ENCODE results near the gene ITGB1. TPM values are rescaled to one million over a fixed set of nuclear protein-coding genes. Genes with fewer than 3 reads are reported as not detected.

The ITGB1 gene
- total and polyA plus RNA-seq, 7 experiments from 2014 or later = 26.5 to 205 (median 53.5) TPM

DNA sequence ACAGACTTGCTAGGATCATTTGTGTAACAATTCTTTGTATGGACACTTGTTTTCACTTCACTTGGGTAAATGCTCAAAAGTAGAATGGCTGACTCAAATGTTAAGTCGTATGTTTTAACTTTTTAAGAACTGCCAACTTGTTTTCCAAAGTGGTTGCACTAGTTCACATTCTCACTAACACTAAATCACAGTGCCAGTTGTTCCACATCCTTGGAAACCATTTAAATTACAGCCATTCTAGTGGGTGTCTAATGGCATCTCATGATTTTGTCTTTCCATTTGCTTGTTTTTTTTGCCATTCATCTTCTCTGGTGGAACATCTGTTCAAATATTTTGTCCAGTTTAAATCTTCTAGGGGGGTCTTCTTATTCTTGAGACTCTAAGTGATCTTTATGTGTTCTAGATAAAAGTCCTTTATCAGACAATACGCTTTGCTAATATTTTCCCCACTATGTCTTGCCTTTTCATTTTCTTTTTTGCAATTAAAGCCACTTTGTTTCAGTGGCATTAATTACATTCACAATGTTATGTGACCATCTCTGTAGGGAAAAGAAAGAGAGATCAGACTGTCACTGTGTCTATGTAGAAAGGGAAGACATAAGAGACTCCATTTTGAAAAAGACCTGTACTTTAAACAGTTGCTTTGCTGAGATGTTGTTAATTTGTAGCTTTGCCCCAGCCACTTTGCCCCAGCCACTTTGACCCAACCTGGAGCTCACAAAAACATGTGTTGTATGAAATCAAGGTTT lies 63.9 kb downstream of the ITGB1 start:
- ChIA-PET POLR2A (no interaction called here), CTCF (no interaction called here)
- Histone ChIP-seq H3K4me1 (ENCODE audit: control insufficient read depth in 2 of 2, insufficient read depth in 2 of 2, low read length in 2 of 2) (no peaks in the 10 kb centered on the region), H3K36me3 (ENCODE audit: control insufficient read depth in 2 of 3, insufficient read depth in 3 of 3, low read length in 3 of 3) (peaks cover 0 to 5% (median 0%) of the 10 kb centered on the region in 3 experiments), H3K27me3 (ENCODE audit: control insufficient read depth in 2 of 2, insufficient read depth in 2 of 2, low read length in 2 of 2) (no peaks in the 10 kb centered on the region), H3K4me3 (ENCODE audit: low read length) (no peak overlapping the region), H3K9me3 (ENCODE audit: control insufficient read depth in 2 of 3, low read length in 3 of 3) (no peaks in the 10 kb centered on the region), H3K27ac (ENCODE audit: low read depth, low read length) (no peak overlapping the region)
- Mint-ChIP-seq H3K9me3 (no peaks in the 10 kb centered on the region), H3K36me3 (peaks cover 5 to 28% (median 17%) of the 10 kb centered on the region in 5 donors), H3K27ac (no peak overlapping the region), H3K4me1 (peaks cover 0 to 7% (median 4%) of the 10 kb centered on the region in 7 donors), H3K4me3 (no peak overlapping the region), H3K27me3 (no peaks in the 10 kb centered on the region)
- DNase-seq = no peak
- ATAC-seq = no peak
- intact Hi-C loops (cut with micrococcal nuclease) = no loop called here

DNA sequence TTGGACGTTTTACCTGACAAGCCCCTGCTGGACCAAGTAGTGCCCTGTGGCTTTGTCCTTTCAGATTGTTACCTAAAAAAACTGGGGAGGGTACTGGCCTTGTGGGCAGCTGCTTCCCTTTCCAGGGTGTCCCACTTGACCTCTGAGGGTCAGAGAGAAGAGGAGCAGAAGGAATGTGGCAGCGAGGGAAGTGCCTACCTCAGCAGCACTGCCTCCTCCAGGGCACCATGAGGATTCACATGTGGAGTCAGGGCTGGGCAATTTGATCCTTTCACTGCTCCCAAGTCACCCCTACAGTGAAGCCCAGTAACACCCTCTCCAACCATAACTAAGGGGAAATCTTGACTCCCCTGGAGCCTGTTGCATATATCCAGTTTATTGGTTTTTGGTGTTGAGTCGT lies 64.6 kb downstream of the ITGB1 start:
- H3K27ac Mint-ChIP-seq = no peak overlapping the region
- ATAC-seq (peak; percentile 18), DNase-seq (no peak)
- H3K36me3 Mint-ChIP-seq = peaks cover 5 to 28% (median 17%) of the 10 kb centered on the region in 5 donors
- intact Hi-C loops (cut with micrococcal nuclease) = no loop called here
- ChIA-PET POLR2A (no interaction called here), CTCF (no interaction called here)
- no peak overlapping the region for H3K4me3 ChIP-seq (ENCODE audit: low read length)
- H3K27ac ChIP-seq (ENCODE audit: low read depth, low read length) = no peak overlapping the region
- H3K27me3 ChIP-seq (ENCODE audit: control insufficient read depth in 2 of 2, insufficient read depth in 2 of 2, low read length in 2 of 2) = no peaks in the 10 kb centered on the region
- no peaks in the 10 kb centered on the region for H3K9me3 Mint-ChIP-seq
- H3K4me1 ChIP-seq (ENCODE audit: control insufficient read depth in 2 of 2, insufficient read depth in 2 of 2, low read length in 2 of 2) = no peaks in the 10 kb centered on the region
- peaks cover 0 to 5% (median 0%) of the 10 kb centered on the region in 3 experiments for H3K36me3 ChIP-seq (ENCODE audit: control insufficient read depth in 2 of 3, insufficient read depth in 3 of 3, low read length in 3 of 3)
- no peak overlapping the region for H3K4me3 Mint-ChIP-seq
- H3K9me3 ChIP-seq (ENCODE audit: control insufficient read depth in 2 of 3, low read length in 3 of 3) = no peaks in the 10 kb centered on the region
- no peaks in the 10 kb centered on the region for H3K27me3 Mint-ChIP-seq
- H3K4me1 Mint-ChIP-seq = peaks cover 0 to 7% (median 4%) of the 10 kb centered on the region in 7 donors

DNA sequence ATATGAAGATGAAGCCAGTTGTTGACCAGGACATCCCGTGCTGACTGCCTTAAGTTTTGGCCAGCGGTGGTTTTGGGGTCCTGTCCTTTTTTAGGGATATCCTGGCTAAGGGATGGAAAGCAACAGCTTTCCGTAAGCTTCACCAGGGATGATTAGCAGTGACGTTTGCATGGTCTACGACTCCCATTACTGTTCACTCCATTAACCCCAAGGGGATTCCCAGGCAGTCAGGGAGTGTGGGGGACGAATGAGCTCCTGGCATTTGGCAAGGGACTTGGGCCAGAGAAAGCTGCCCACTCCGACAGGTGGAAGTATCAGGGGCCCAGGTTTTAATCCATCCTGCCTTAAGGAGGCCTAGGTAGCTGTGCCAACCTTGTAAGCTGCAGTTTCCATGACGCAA lies 66.8 kb downstream of the ITGB1 start:
- H3K27me3 Mint-ChIP-seq = no peaks in the 10 kb centered on the region
- H3K4me3 Mint-ChIP-seq = no peak overlapping the region
- Histone ChIP-seq H3K27me3 (ENCODE audit: control insufficient read depth in 2 of 2, insufficient read depth in 2 of 2, low read length in 2 of 2) (no peaks in the 10 kb centered on the region), H3K9me3 (ENCODE audit: control insufficient read depth in 2 of 3, low read length in 3 of 3) (no peaks in the 10 kb centered on the region), H3K36me3 (ENCODE audit: control insufficient read depth in 2 of 3, insufficient read depth in 3 of 3, low read length in 3 of 3) (peaks cover 0 to 1% (median 0%) of the 10 kb centered on the region in 3 experiments), H3K27ac (ENCODE audit: low read depth, low read length) (no peak overlapping the region), H3K4me3 (ENCODE audit: low read length) (no peak overlapping the region), H3K4me1 (ENCODE audit: control insufficient read depth in 2 of 2, insufficient read depth in 2 of 2, low read length in 2 of 2) (no peaks in the 10 kb centered on the region)
- DNase-seq (no peak), ATAC-seq (no peak)
- CTCF ChIA-PET = no interaction called here
- H3K27ac Mint-ChIP-seq = no peak overlapping the region
- no peaks in the 10 kb centered on the region for H3K9me3 Mint-ChIP-seq
- intact Hi-C loops (cut with micrococcal nuclease) = no loop called here
- H3K4me1 Mint-ChIP-seq = peaks cover 0 to 7% (median 4%) of the 10 kb centered on the region in 7 donors
- H3K36me3 Mint-ChIP-seq = peaks cover 0 to 9% (median under 1%) of the 10 kb centered on the region in 5 donors
- POLR2A ChIA-PET = no interaction called here

- ChIA-PET CTCF (interaction anchor here (0.6 kb wide), 1 partner anchor 370 kb away, joined by 3 read pairs; no protein-coding TSS in a partner anchor), POLR2A (no interaction called here)
- H3K4me1 Mint-ChIP-seq = peaks cover 0 to 7% (median 4%) of the 10 kb centered on the region in 7 donors
- ATAC-seq (no peak), DNase-seq (no peak)
- intact Hi-C loops (cut with micrococcal nuclease) = no loop called here
- Histone ChIP-seq H3K27me3 (ENCODE audit: control insufficient read depth in 2 of 2, insufficient read depth in 2 of 2, low read length in 2 of 2) (no peaks in the 10 kb centered on the region), H3K9me3 (ENCODE audit: control insufficient read depth in 2 of 3, low read length in 3 of 3) (no peaks in the 10 kb centered on the region), H3K27ac (ENCODE audit: low read depth, low read length) (no peak overlapping the region), H3K4me3 (ENCODE audit: low read length) (no peak overlapping the region), H3K4me1 (ENCODE audit: control insufficient read depth in 2 of 2, insufficient read depth in 2 of 2, low read length in 2 of 2) (no peaks in the 10 kb centered on the region), H3K36me3 (ENCODE audit: control insufficient read depth in 2 of 3, insufficient read depth in 3 of 3, low read length in 3 of 3) (no peaks in the 10 kb centered on the region)
- H3K36me3 Mint-ChIP-seq = peaks cover 0 to 10% (median 0%) of the 10 kb centered on the region in 5 donors
- no peaks in the 10 kb centered on the region for H3K27me3 Mint-ChIP-seq
- no peak overlapping the region for H3K27ac Mint-ChIP-seq
- H3K4me3 Mint-ChIP-seq = no peak overlapping the region
- H3K9me3 Mint-ChIP-seq = no peaks in the 10 kb centered on the region
These were observed 67.6 kb downstream of the ITGB1 start for GRCh38 chr10:32890444-32890843.

DNA sequence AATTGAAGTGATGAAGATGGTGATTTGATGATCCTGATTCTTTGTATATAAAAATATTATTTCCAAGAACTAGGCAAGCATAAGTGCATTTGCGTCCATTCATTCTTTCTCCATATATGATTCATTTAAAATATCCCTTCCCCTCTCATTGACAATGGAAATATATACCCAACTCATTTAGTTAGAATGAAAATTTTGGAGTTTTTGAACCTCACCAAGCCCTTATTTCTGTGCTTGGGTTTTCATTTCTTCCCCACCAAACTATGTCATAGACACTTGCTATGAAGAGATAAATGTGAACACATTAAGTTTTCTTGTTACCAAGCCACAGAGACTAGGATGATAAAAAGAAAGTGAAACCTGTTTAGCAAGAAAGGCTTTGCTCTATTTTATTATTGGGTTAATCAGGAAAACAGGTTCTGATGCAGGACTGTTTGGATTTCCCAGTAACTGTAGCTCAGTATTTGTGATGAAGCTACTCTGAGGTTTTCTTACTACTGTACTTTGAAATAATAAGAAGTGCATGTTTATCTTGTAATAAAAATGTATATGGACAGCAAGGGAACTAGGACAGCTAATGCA lies 68.3 kb downstream of the ITGB1 start:
- Mint-ChIP-seq H3K27ac (peak overlapping the region in 1 of 9 donors; percentile 63), H3K27me3 (no peaks in the 10 kb centered on the region), H3K4me1 (peaks cover 0 to 7% (median 4%) of the 10 kb centered on the region in 7 donors), H3K4me3 (peak overlapping the region in 1 of 10 donors; percentile 47), H3K36me3 (peaks cover 0 to 7% (median 0%) of the 10 kb centered on the region in 5 donors), H3K9me3 (no peaks in the 10 kb centered on the region)
- POLR2A ChIA-PET = no interaction called here
- Histone ChIP-seq H3K36me3 (ENCODE audit: control insufficient read depth in 2 of 3, insufficient read depth in 3 of 3, low read length in 3 of 3) (no peaks in the 10 kb centered on the region), H3K4me3 (ENCODE audit: low read length) (no peak overlapping the region), H3K9me3 (ENCODE audit: control insufficient read depth in 2 of 3, low read length in 3 of 3) (no peaks in the 10 kb centered on the region), H3K27me3 (ENCODE audit: control insufficient read depth in 2 of 2, insufficient read depth in 2 of 2, low read length in 2 of 2) (no peaks in the 10 kb centered on the region), H3K4me1 (ENCODE audit: control insufficient read depth in 2 of 2, insufficient read depth in 2 of 2, low read length in 2 of 2) (no peaks in the 10 kb centered on the region), H3K27ac (ENCODE audit: low read depth, low read length) (no peak overlapping the region)
- DNase-seq (no peak), ATAC-seq (no peak)
- CTCF ChIA-PET = interaction anchor here (0.5 to 0.6 kb wide), 2 partner anchors 303 to 369 kb away, joined by 3 to 4 read pairs; no protein-coding TSS in a partner anchor
- intact Hi-C loops (cut with micrococcal nuclease) = no loop called here

GRCh38 chr10:32888161-32888927 lies 69.7 kb downstream of the ITGB1 start:
- no peak overlapping the region for H3K4me3 Mint-ChIP-seq
- CTCF ChIA-PET = no interaction called here

More at GRCh38 chr10:32888161-32888927, 69.7 kb downstream of the ITGB1 start:
- H3K4me3 ChIP-seq (ENCODE audit: low read length) = no peak overlapping the region
- H3K4me1 ChIP-seq (ENCODE audit: control insufficient read depth in 2 of 2, insufficient read depth in 2 of 2, low read length in 2 of 2) = no peaks in the 10 kb centered on the region
- H3K27ac ChIP-seq (ENCODE audit: low read depth, low read length) = no peak overlapping the region
- H3K9me3 Mint-ChIP-seq = no peaks in the 10 kb centered on the region
- intact Hi-C loops (cut with micrococcal nuclease) = no loop called here
- no peak for ATAC-seq
- peak overlapping the region in 1 of 9 donors; percentile 3 for H3K27ac Mint-ChIP-seq
- POLR2A ChIA-PET = no interaction called here
- no peaks in the 10 kb centered on the region for H3K36me3 ChIP-seq (ENCODE audit: control insufficient read depth in 2 of 3, insufficient read depth in 3 of 3, low read length in 3 of 3)
- no peak for DNase-seq
- H3K36me3 Mint-ChIP-seq = peaks cover 0 to 7% (median 0%) of the 10 kb centered on the region in 5 donors
- no peaks in the 10 kb centered on the region for H3K9me3 ChIP-seq (ENCODE audit: control insufficient read depth in 2 of 3, low read length in 3 of 3)
- peaks cover 0 to 7% (median 4%) of the 10 kb centered on the region in 7 donors for H3K4me1 Mint-ChIP-seq
- H3K27me3 ChIP-seq (ENCODE audit: control insufficient read depth in 2 of 2, insufficient read depth in 2 of 2, low read length in 2 of 2) = no peaks in the 10 kb centered on the region
- no peaks in the 10 kb centered on the region for H3K27me3 Mint-ChIP-seq

All from naive thymus-derived CD4-positive, alpha-beta T cell (primary cell).